SK-N-SH treated with all-trans-retinoic acid at 6 μM for 48 hours (cell line): ENCODE measurements around the gene FOXN3.

ENCODE experiments used
- ATAC-seq: fragments of 200-7000 bp; cut with Tn5 transposase; 3 replicates; pipeline ENCODE4 v1.9.1; 2020; ENCODE audit warnings: mild to moderate bottlenecking, moderate library complexity
- ARNTL ChIP-seq: fragments of 450-650 bp; formaldehyde crosslinking; IDR thresholded peaks from 2 replicates; pipeline ENCODE4 v1.5.0; 2020; ENCODE audit warnings: low read depth, mild to moderate bottlenecking, moderate library complexity, borderline replicate concordance
- BACH2 ChIP-seq: fragments of 250-450 bp; sonication (Bioruptor Pico); IDR thresholded peaks from 2 replicates; pipeline ENCODE4 v1.9.0; 2021; ENCODE audit warnings: mild to moderate bottlenecking, borderline replicate concordance
- CSDC2 ChIP-seq: fragments of 250-450 bp; sonication (Bioruptor Pico); IDR thresholded peaks from 2 replicates; pipeline ENCODE4 v1.5.0; 2020; ENCODE audit warnings: mild to moderate bottlenecking, moderate library complexity
- ESRRG ChIP-seq: fragments of 250-450 bp; sonication (Bioruptor Pico); IDR thresholded peaks from 2 replicates; pipeline ENCODE4 v1.6.1; 2021; ENCODE audit warnings: mild to moderate bottlenecking
- GLIS3 ChIP-seq: fragments of 250-450 bp; sonication (Bioruptor Pico); IDR thresholded peaks from 2 replicates; pipeline ENCODE4 v1.5.0; 2020; ENCODE audit warnings: mild to moderate bottlenecking, moderate library complexity
- ISL1 ChIP-seq: fragments of 250-450 bp; sonication (Bioruptor Pico); IDR thresholded peaks from 2 replicates; pipeline ENCODE4 v2.1.2; 2022; ENCODE audit warnings: mild to moderate bottlenecking, moderate library complexity
- OSR1 ChIP-seq: fragments of 250-450 bp; sonication (Bioruptor Pico); IDR thresholded peaks from 2 replicates; pipeline ENCODE4 v1.8.0; 2022; ENCODE audit warnings: moderate library complexity, mild to moderate bottlenecking, inconsistent platforms
- PPARA ChIP-seq: fragments of 250-450 bp; sonication (Bioruptor Pico); IDR thresholded peaks from 2 replicates; pipeline ENCODE4 v1.5.0; 2020; ENCODE audit warnings: mild to moderate bottlenecking, borderline replicate concordance
- RARB ChIP-seq: fragments of 250-450 bp; sonication (Bioruptor Pico); IDR thresholded peaks from 2 replicates; pipeline ENCODE4 v1.8.0; 2021; ENCODE audit warnings: mild to moderate bottlenecking, moderate library complexity
- SNAI2 ChIP-seq: fragments of 250-450 bp; sonication (Bioruptor Pico); IDR thresholded peaks from 2 replicates; pipeline ENCODE4 v1.5.0; 2020; ENCODE audit warnings: mild to moderate bottlenecking, moderate library complexity
- TCF4 ChIP-seq: fragments of 250-450 bp; sonication (Bioruptor Pico); IDR thresholded peaks from 2 replicates; pipeline ENCODE4 v1.8.0; 2021; ENCODE audit warnings: mild to moderate bottlenecking, moderate library complexity, borderline replicate concordance
- TOX ChIP-seq: fragments of 250-450 bp; sonication (Bioruptor Pico); IDR thresholded peaks from 2 replicates; pipeline ENCODE4 v1.8.0; 2021; ENCODE audit warnings: mild to moderate bottlenecking, moderate library complexity, borderline replicate concordance
- ZC3H10 ChIP-seq: fragments of 250-450 bp; sonication (Bioruptor Pico); IDR thresholded peaks from 2 replicates; pipeline ENCODE4 v1.5.1; 2021; ENCODE audit warnings: mild to moderate bottlenecking, moderate library complexity
- ZFP3 ChIP-seq: fragments of 250-450 bp; sonication (Bioruptor Pico); IDR thresholded peaks from 2 replicates; pipeline ENCODE4 v1.5.0; 2020; ENCODE audit warnings: mild to moderate bottlenecking, moderate library complexity
- ZFP30 ChIP-seq: fragments of 450-650 bp; formaldehyde crosslinking; IDR thresholded peaks from 2 replicates; pipeline ENCODE4 v1.5.0; 2022; ENCODE audit warnings: mild to moderate bottlenecking, moderate library complexity
- ZNF565 ChIP-seq: fragments of 450-650 bp; formaldehyde crosslinking; conservative IDR thresholded peaks from 2 replicates; pipeline ENCODE4 v1.5.0; 2020; ENCODE audit warnings: low read depth, mild to moderate bottlenecking, moderate library complexity
- ZNF70 ChIP-seq: fragments of 450-650 bp; formaldehyde crosslinking; IDR thresholded peaks from 2 replicates; pipeline ENCODE4 v1.5.0; 2020; ENCODE audit warnings: mild to moderate bottlenecking, moderate library complexity
- ZNF8 ChIP-seq: fragments of 450-650 bp; formaldehyde crosslinking; IDR thresholded peaks from 2 replicates; pipeline ENCODE4 v1.5.0; 2020; ENCODE audit warnings: mild to moderate bottlenecking, moderate library complexity
- TF ChIP-seq, protein P1 (sequence below): fragments of 250-450 bp; sonication (Bioruptor Pico); IDR thresholded peaks from 2 replicates; pipeline ENCODE4 v1.5.1; 2021; ENCODE audit warnings: mild to moderate bottlenecking, moderate library complexity
- TF ChIP-seq, protein P2 (sequence below): fragments of 250-450 bp; sonication (Bioruptor Pico); IDR thresholded peaks from 2 replicates; pipeline ENCODE4 v1.8.0; 2021; ENCODE audit warnings: low read depth, mild to moderate bottlenecking, moderate library complexity, borderline replicate concordance
- TF ChIP-seq, protein P3 (sequence below): fragments of 250-450 bp; sonication (Bioruptor Pico); IDR thresholded peaks from 2 replicates; pipeline ENCODE4 v1.5.1; 2020; ENCODE audit warnings: low read depth, mild to moderate bottlenecking, moderate library complexity
- TF ChIP-seq, protein P4 (sequence below): fragments of 250-450 bp; sonication (Bioruptor Pico); IDR thresholded peaks from 2 replicates; pipeline ENCODE4 v1.8.0; 2020; ENCODE audit warnings: mild to moderate bottlenecking, moderate library complexity, borderline replicate concordance

Gene FOXN3

DNA sequence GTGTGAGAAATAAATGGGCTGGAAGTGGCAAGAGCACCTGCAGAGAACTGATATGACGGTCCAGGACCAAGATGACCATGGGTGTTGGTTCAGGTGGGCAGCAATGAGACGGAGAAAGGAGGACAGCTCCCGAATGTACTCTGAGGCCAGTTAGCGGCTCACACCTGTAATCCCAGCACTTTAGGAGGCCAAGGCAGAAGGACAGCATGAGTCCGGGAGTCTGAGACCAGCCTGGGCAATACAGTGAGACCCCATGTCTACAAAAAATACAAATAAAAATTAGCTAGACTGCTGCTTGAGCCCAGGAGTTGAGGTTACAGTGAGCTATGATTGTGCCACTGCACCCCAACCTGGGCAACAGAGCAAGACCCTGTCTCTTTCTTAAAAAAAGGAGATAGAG is 60.1 kb downstream of the FOXN3 start:
- no peak for ATAC-seq
- TF ChIP-seq, protein P1, sequence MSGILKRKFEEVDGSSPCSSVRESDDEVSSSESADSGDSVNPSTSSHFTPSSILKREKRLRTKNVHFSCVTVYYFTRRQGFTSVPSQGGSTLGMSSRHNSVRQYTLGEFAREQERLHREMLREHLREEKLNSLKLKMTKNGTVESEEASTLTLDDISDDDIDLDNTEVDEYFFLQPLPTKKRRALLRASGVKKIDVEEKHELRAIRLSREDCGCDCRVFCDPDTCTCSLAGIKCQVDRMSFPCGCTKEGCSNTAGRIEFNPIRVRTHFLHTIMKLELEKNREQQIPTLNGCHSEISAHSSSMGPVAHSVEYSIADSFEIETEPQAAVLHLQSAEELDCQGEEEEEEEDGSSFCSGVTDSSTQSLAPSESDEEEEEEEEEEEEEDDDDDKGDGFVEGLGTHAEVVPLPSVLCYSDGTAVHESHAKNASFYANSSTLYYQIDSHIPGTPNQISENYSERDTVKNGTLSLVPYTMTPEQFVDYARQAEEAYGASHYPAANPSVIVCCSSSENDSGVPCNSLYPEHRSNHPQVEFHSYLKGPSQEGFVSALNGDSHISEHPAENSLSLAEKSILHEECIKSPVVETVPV (CRISPR knock-in tag): no peak
- no peak for TF ChIP-seq SNAI2
- no peak for TF ChIP-seq ZFP30 (CRISPR knock-in tag)
- TF ChIP-seq ZNF70 (CRISPR knock-in tag): no peak
- TF ChIP-seq BACH2 (CRISPR knock-in tag): no peak

DNA sequence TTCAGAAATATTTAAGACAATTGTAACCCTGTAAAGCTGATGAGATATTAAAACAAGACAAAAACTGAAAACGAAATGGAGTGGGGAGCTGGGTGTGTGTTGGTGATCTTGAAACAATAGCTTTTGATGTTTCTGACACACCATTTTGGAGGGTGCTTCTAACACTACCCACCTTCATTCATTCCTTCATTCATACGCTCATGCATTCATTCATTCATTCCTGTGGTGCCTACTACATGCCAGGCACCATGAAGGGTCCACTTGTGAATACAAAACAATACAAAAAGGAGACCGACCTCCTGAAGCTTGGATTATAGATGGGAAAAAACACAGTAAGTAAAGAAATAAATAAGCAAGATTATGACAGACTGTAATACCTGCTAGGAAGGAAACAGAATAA is 60.5 kb downstream of the FOXN3 start:
- TF ChIP-seq BACH2 (CRISPR knock-in tag) (no peak), PPARA (CRISPR knock-in tag) (no peak), ARNTL (CRISPR knock-in tag) (no peak), ESRRG (CRISPR knock-in tag) (no peak), ZNF8 (no peak), ZNF565 (CRISPR knock-in tag) (no peak), OSR1 (CRISPR knock-in tag) (no peak), ISL1 (CRISPR knock-in tag) (no peak), SNAI2 (no peak), TCF4 (CRISPR knock-in tag) (no peak), CSDC2 (CRISPR knock-in tag) (no peak), ZNF70 (CRISPR knock-in tag) (no peak)
- TF ChIP-seq, protein P2, sequence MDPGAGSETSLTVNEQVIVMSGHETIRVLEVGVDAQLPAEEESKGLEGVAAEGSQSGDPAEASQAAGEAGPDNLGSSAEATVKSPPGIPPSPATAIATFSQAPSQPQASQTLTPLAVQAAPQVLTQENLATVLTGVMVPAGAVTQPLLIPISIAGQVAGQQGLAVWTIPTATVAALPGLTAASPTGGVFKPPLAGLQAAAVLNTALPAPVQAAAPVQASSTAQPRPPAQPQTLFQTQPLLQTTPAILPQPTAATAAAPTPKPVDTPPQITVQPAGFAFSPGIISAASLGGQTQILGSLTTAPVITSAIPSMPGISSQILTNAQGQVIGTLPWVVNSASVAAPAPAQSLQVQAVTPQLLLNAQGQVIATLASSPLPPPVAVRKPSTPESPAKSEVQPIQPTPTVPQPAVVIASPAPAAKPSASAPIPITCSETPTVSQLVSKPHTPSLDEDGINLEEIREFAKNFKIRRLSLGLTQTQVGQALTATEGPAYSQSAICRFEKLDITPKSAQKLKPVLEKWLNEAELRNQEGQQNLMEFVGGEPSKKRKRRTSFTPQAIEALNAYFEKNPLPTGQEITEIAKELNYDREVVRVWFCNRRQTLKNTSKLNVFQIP (CRISPR knock-in tag): no peak
- TF ChIP-seq, protein P3, sequence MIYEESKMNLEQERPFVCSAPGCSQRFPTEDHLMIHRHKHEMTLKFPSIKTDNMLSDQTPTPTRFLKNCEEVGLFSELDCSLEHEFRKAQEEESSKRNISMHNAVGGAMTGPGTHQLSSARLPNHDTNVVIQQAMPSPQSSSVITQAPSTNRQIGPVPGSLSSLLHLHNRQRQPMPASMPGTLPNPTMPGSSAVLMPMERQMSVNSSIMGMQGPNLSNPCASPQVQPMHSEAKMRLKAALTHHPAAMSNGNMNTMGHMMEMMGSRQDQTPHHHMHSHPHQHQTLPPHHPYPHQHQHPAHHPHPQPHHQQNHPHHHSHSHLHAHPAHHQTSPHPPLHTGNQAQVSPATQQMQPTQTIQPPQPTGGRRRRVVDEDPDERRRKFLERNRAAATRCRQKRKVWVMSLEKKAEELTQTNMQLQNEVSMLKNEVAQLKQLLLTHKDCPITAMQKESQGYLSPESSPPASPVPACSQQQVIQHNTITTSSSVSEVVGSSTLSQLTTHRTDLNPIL (CRISPR knock-in tag): no peak
- TF ChIP-seq, protein P1 (CRISPR knock-in tag): no peak
- no peak for ATAC-seq

DNA sequence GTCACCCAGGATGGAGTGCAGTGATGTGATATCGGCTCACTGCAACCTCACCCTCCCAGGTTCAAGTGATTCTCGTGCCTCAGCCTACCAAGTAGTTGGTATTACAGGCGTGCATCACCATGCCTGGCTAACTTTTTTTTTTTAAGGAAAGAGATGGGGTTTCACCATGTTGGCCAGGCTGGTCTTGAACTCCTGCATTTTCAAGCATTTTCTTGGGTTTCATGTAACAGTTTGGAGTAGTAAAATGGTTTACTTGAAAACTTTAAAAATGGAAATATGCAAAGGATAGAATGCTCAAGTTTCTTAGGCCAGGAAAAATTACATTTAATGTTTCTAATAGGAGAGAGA is 63.3 kb downstream of the FOXN3 start:
- TF ChIP-seq TCF4 (CRISPR knock-in tag) (no peak), CSDC2 (CRISPR knock-in tag) (no peak), ESRRG (CRISPR knock-in tag) (no peak), SNAI2 (no peak), GLIS3 (no peak), ZNF70 (CRISPR knock-in tag) (no peak), ZC3H10 (CRISPR knock-in tag) (no peak), ZFP30 (CRISPR knock-in tag) (no peak), OSR1 (CRISPR knock-in tag) (no peak), RARB (CRISPR knock-in tag) (no peak), ARNTL (CRISPR knock-in tag) (no peak), ZNF565 (CRISPR knock-in tag) (no peak), BACH2 (CRISPR knock-in tag) (no peak), PPARA (CRISPR knock-in tag) (no peak), ZFP3 (CRISPR knock-in tag) (no peak), TOX (CRISPR knock-in tag) (no peak)
- TF ChIP-seq, protein P2 (CRISPR knock-in tag): no peak
- TF ChIP-seq, protein P3 (CRISPR knock-in tag): no peak
- TF ChIP-seq, protein P4, sequence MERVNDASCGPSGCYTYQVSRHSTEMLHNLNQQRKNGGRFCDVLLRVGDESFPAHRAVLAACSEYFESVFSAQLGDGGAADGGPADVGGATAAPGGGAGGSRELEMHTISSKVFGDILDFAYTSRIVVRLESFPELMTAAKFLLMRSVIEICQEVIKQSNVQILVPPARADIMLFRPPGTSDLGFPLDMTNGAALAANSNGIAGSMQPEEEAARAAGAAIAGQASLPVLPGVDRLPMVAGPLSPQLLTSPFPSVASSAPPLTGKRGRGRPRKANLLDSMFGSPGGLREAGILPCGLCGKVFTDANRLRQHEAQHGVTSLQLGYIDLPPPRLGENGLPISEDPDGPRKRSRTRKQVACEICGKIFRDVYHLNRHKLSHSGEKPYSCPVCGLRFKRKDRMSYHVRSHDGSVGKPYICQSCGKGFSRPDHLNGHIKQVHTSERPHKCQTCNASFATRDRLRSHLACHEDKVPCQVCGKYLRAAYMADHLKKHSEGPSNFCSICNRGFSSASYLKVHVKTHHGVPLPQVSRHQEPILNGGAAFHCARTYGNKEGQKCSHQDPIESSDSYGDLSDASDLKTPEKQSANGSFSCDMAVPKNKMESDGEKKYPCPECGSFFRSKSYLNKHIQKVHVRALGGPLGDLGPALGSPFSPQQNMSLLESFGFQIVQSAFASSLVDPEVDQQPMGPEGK (CRISPR knock-in tag): no peak
- TF ChIP-seq, protein P1 (CRISPR knock-in tag): no peak

More for the DNA sequence above, 63.3 kb downstream of the FOXN3 start:
- no peak for ATAC-seq
